K562 (cell line): ENCODE results near the gene PTPN11. TPM values are rescaled to one million over a fixed set of nuclear protein-coding genes. Genes with fewer than 3 reads are reported as not detected.
"Not testable (repeated sequence)": the region's sequence is repeated elsewhere in the genome, so short reads cannot be mapped to it uniquely, and the experiment has no call there.

Experiments
- ATAC-seq: fragments of 200-7000 bp; cut with Tn5 transposase; 3 replicates; pipeline ENCODE4 v1.9.1; 2020; ENCODE audit warnings: moderate library complexity
- BruUV-seq: library from RNA; stranded (reverse); fragments of 400-500 nt; replicated peaks from 2 replicates; lab custom pipeline; 2021; lab: Mats Ljungman, UMichigan
- CTCF ChIA-PET: fragments of 300-600 bp; formaldehyde crosslinking; extraction: SDS; loops from one replicate; lab custom pipeline; 2021; ENCODE audit warnings: low intra/inter-chr PET ratio; lab: Yijun Ruan, JAX
- POLR2A ChIA-PET: fragments of 300-600, 350-650 bp; sonication (Branson Sonifier 250); formaldehyde crosslinking; extraction: SDS; loops from one replicate; lab custom pipeline; 2021; ENCODE audit warnings: antibody characterized with exemption, inconsistent platforms; lab: Yijun Ruan, JAX
- DNase-seq, 4 experiments: peaks; one replicate each; pipeline versions ENCODE4 v3.0.0 to v3.0.0-alpha.2; 2011 to 2018; ENCODE audit warnings: low spot score in 3 of 4, mixed read lengths in 3 of 4; ENCODE audit errors: extremely low read depth in 1 of 4
- FAIRE-seq: peaks from 2 replicates; lab custom pipeline; 2011; peaks lifted over from hg19 to GRCh38; lab: Jason Lieb, UNC
- H2AFZ ChIP-seq: 2 replicates; pipeline ENCODE4 v1.6.0; 2011; ENCODE audit warnings: low read depth, low read length, control low read depth, inconsistent platforms
- H3K27ac ChIP-seq: fragments of 200-600 bp; 3 replicates; pipeline ENCODE4 v1.8.0; 2011; ENCODE audit warnings: low read depth, mild to moderate bottlenecking, control low read depth, inconsistent platforms, low read length, moderate library complexity, mixed read lengths; ENCODE audit errors: extremely low read depth
- H3K27me3 ChIP-seq, 2 experiments: fragments of 300-600 bp in 1 of 2; 2 replicates in 1 of 2; 3 replicates in 1 of 2; pipeline versions ENCODE4 v1.6.0 to v1.8.0; 2011; ENCODE audit warnings: inconsistent platforms in 2 of 2, low read length in 2 of 2, mild to moderate bottlenecking in 1 of 2, mixed read lengths in 1 of 2, moderate library complexity in 1 of 2; ENCODE audit not compliant: control insufficient read depth in 2 of 2, insufficient read depth in 2 of 2
- H3K36me3 ChIP-seq: fragments of 300-600 bp; 3 replicates; pipeline ENCODE4 v1.8.0; 2011; ENCODE audit warnings: mild to moderate bottlenecking, low read length, inconsistent platforms; ENCODE audit not compliant: control insufficient read depth, insufficient read depth
- H3K4me1 ChIP-seq, 2 experiments: fragments of 200-600 bp in 1 of 2; replicated peaks in 1 of 2; 2 replicates in 1 of 2; 3 replicates in 1 of 2; pipeline versions ENCODE4 v1.5.1 to v1.8.0; 2011; ENCODE audit warnings: inconsistent platforms in 2 of 2, low read length in 2 of 2, mild to moderate bottlenecking in 1 of 2, mixed read lengths in 1 of 2, moderate library complexity in 1 of 2; ENCODE audit not compliant: control insufficient read depth in 2 of 2, insufficient read depth in 2 of 2
- H3K4me2 ChIP-seq: 2 replicates; pipeline ENCODE4 v1.6.1; 2011; ENCODE audit warnings: low read length, control low read depth, inconsistent platforms, mixed read lengths; ENCODE audit not compliant: insufficient read depth
- H3K4me3 ChIP-seq: fragments of 200-600 bp; sonication (generic), shearing (Covaris generic); 2 replicates; pipeline ENCODE4 v1.5.1; 2016; ENCODE audit warnings: control low read depth, inconsistent platforms
- H3K79me2 ChIP-seq: fragments of 200-600 bp; 3 replicates; pipeline ENCODE4 v1.8.0; 2011; ENCODE audit warnings: low read length, inconsistent platforms; ENCODE audit not compliant: control insufficient read depth, insufficient read depth
- H3K9ac ChIP-seq, 2 experiments: 2 replicates each; pipeline versions ENCODE4 v1.6.0 to v1.6.1; 2011; ENCODE audit warnings: low read depth in 2 of 2, low read length in 2 of 2, control low read depth in 1 of 2, inconsistent platforms in 1 of 2, mild to moderate bottlenecking in 1 of 2, mixed read lengths in 1 of 2; ENCODE audit not compliant: insufficient read depth in 1 of 2
- H3K9me1 ChIP-seq: one replicate; pipeline ENCODE4 v1.6.0; 2011; ENCODE audit warnings: inconsistent platforms, mild to moderate bottlenecking, low read length, moderate library complexity; ENCODE audit not compliant: control insufficient read depth, insufficient read depth
- H3K9me3 ChIP-seq: replicated peaks from 2 replicates; pipeline ENCODE4 v1.5.1; 2011; ENCODE audit warnings: low read depth, low read length, inconsistent platforms; ENCODE audit not compliant: control insufficient read depth, insufficient read depth
- H4K20me1 ChIP-seq: replicated peaks from 2 replicates; pipeline ENCODE4 v1.6.1; 2011; ENCODE audit warnings: low read length, inconsistent platforms, mixed read lengths; ENCODE audit not compliant: control insufficient read depth, insufficient read depth
- BHLHE40 ChIP-seq: IDR thresholded peaks from 2 replicates; pipeline ENCODE4 v1.6.1; 2011; ENCODE audit warnings: low read length, improper control_type of control experiment
- CHD4 ChIP-seq: fragments of 200-600 bp; sonication (generic); IDR thresholded peaks from 3 replicates; pipeline ENCODE4 v1.6.1; 2012; ENCODE audit warnings: low read depth, mild to moderate bottlenecking, mixed read lengths, low read length, inconsistent platforms; ENCODE audit not compliant: insufficient read depth, insufficient replicate concordance, poor library complexity, severe bottlenecking
- ELF1 ChIP-seq: fragments of 200-800 bp; sonication (Bioruptor generic); IDR thresholded peaks from 2 replicates; pipeline ENCODE4 v1.6.1; 2016; ENCODE audit warnings: missing genetic modification characterization, missing compliant biosample characterization
- ELK3 ChIP-seq: fragments of 450-650 bp; formaldehyde crosslinking; IDR thresholded peaks from 2 replicates; pipeline ENCODE4 v1.4.0; 2020; ENCODE audit warnings: mild to moderate bottlenecking
- FOXK1 ChIP-seq: sonication (generic); formaldehyde crosslinking; IDR thresholded peaks from 2 replicates; pipeline ENCODE4 v1.8.0; 2022; ENCODE audit warnings: missing genetic modification reagents, mild to moderate bottlenecking, borderline replicate concordance
- HMG20A ChIP-seq: fragments of 450-650 bp; formaldehyde crosslinking; conservative IDR thresholded peaks from 2 replicates; pipeline ENCODE4 v1.4.0; 2020; ENCODE audit warnings: mild to moderate bottlenecking, mixed read lengths
- MAX ChIP-seq: sonication (generic); formaldehyde crosslinking; IDR thresholded peaks from 2 replicates; pipeline ENCODE4 v1.9.0; 2022; ENCODE audit warnings: mild to moderate bottlenecking, missing genetic modification reagents
- MTA3 ChIP-seq: fragments of 450-650 bp; formaldehyde crosslinking; IDR thresholded peaks from 2 replicates; pipeline ENCODE4 v1.6.1; 2017; ENCODE audit warnings: mild to moderate bottlenecking, borderline replicate concordance
- POLR3A ChIP-seq: IDR thresholded peaks from 2 replicates; pipeline ENCODE4 v1.6.1; 2011; ENCODE audit warnings: borderline replicate concordance, mild to moderate bottlenecking, moderate library complexity; ENCODE audit not compliant: insufficient read length, insufficient read depth; ENCODE audit errors: extremely low read depth
- TAF1 ChIP-seq: IDR thresholded peaks from 2 replicates; pipeline ENCODE4 v1.6.1; 2011; ENCODE audit warnings: mild to moderate bottlenecking, low read length, moderate library complexity; ENCODE audit not compliant: insufficient read depth, control insufficient read depth, severe bottlenecking; ENCODE audit errors: extremely low read depth
- ZNF408 ChIP-seq: fragments of 250-450 bp; sonication (Bioruptor Pico); IDR thresholded peaks from 2 replicates; pipeline ENCODE4 v1.4.0; 2020; ENCODE audit warnings: low read depth, mild to moderate bottlenecking, moderate library complexity
- WGBS: fragments of 100-300 bp; shearing (Covaris generic); methylation state at CpG from one replicate; pipeline ENCODE4 v1.1.6; 2016; ENCODE audit warnings: low coverage, mixed read lengths; ENCODE audit not compliant: insufficient coverage; ENCODE audit errors: missing lambda C conversion rate; 5-methylcytosine and 5-hydroxymethylcytosine counted together
- in situ Hi-C: fragments of 300-500 bp; cut with MboI; formaldehyde crosslinking; loops from 4 replicates; pipeline ENCODE4 v1.15.0; 2018; ENCODE audit warnings: inconsistent platforms, mixed read lengths
- intact Hi-C: fragments of 100-400 bp; cut with micrococcal nuclease; formaldehyde crosslinking; loops from 2 replicates; pipeline ENCODE4 v1.14.2; 2022
- polyA plus RNA-seq, 8 experiments: library from polyadenylated mRNA; depleted of rRNA in 4 of 8; stranded (reverse) in 5 of 8; unstranded in 3 of 8; fragments of >200 nt; fragmentation: Nextera tagmentation in 2 of 8; fragmentation: Illumina TruSeq in 1 of 8; extraction: Ambion mirVana in 2 of 8; extraction: Trizol in 1 of 8; gene quantifications; 2 replicates each; pipeline versions ENCODE4 v1.2.1 to v1.2.3, GENCODE V29; 2011 to 2014; ENCODE audit warnings: inconsistent platforms in 1 of 8, missing spikeins in 1 of 8
- total RNA-seq, 7 experiments: library from RNA; depleted of rRNA in 6 of 7; stranded (reverse); fragments of >200 nt in 6 of 7; fragmentation: Illumina TruSeq in 2 of 7; extraction: Trizol in 2 of 7; gene quantifications; 2 replicates each; pipeline versions ENCODE4 v1.2.1 to v1.2.3, GENCODE V29; 2011 to 2021; ENCODE audit warnings: low replicate concordance in 1 of 7
- TF ChIP-seq, protein P1 (sequence below): fragments of 450-650 bp; IDR thresholded peaks from 2 replicates; pipeline ENCODE4 v1.6.1; 2016; ENCODE audit warnings: antibody characterized with exemption

PTPN11 gene
- total and polyA plus RNA-seq, 9 of the 15 experiments (the other 6 are each of a cell fraction or from before 2014, with no cell fraction given): 22.5 to 126 (median 79.7) TPM

GRCh38 chr12:112519841-112520340 lies 101.1 kb downstream of the PTPN11 start:
- H3K79me2 ChIP-seq, H3K9me1 ChIP-seq, H3K9me3 ChIP-seq, H3K27ac ChIP-seq, H2AFZ ChIP-seq, in situ Hi-C loops, FAIRE-seq, H4K20me1 ChIP-seq, ATAC-seq, H3K4me1 ChIP-seq, DNase-seq, H3K9ac ChIP-seq, BruUV-seq, H3K36me3 ChIP-seq, H3K4me3 ChIP-seq, intact Hi-C loops, CTCF ChIA-PET, H3K4me2 ChIP-seq: not testable (repeated sequence)
- POLR2A ChIA-PET: interaction anchor here (0.7 kb wide), 1 partner anchor 1375 kb away, joined by 4 read pairs; no protein-coding TSS in a partner anchor
- WGBS: 20% methylated on average over 19 of the region's 26 CpGs
- H3K27me3 ChIP-seq: peaks cover 12 to 17% of the 10 kb centered on the region in 2 experiments; a peak in 3 of 5 replicates

- Histone ChIP-seq H3K4me3 (no peak overlapping the region), H3K27ac (no peak overlapping the region), H3K79me2 (no peaks in the 10 kb centered on the region), H2AFZ (no peak overlapping the region), H3K27me3 (peaks cover 12 to 27% of the 10 kb centered on the region in 2 experiments; a peak in 4 of 5 replicates), H3K36me3 (no peaks in the 10 kb centered on the region), H4K20me1 (no peaks in the 10 kb centered on the region), H3K9ac (no peak overlapping the region), H3K9me3 (no peaks in the 10 kb centered on the region), H3K4me2 (no peak overlapping the region), H3K9me1 (no peaks in the 10 kb centered on the region), H3K4me1 (peaks cover 0 to 6% of the 10 kb centered on the region in 2 experiments; a peak in 1 of 5 replicates)
- in situ Hi-C loops (no loop called here), intact Hi-C loops (no loop called here)
- WGBS: 3% methylated on average over 5 of the region's 5 CpGs
- FAIRE-seq (no peak), ATAC-seq (no peak), DNase-seq (no peak)
- ChIA-PET POLR2A (interaction anchor here (1.4 kb wide), 1 partner anchor 9 kb away, joined by 3 read pairs; no protein-coding TSS in a partner anchor), CTCF (no interaction called here)
- no TSS peak for BruUV-seq
- TF ChIP-seq POLR3A (no peak), MAX (no peak), HMG20A (CRISPR knock-in tag) (no peak), CHD4 (no peak), MTA3 (no peak), ELF1 (tag) (no peak), FOXK1 (CRISPR knock-in tag) (no peak), ELK3 (CRISPR knock-in tag) (no peak), BHLHE40 (no peak), TAF1 (no peak), ZNF408 (CRISPR knock-in tag) (no peak)
- TF ChIP-seq, protein P1, sequence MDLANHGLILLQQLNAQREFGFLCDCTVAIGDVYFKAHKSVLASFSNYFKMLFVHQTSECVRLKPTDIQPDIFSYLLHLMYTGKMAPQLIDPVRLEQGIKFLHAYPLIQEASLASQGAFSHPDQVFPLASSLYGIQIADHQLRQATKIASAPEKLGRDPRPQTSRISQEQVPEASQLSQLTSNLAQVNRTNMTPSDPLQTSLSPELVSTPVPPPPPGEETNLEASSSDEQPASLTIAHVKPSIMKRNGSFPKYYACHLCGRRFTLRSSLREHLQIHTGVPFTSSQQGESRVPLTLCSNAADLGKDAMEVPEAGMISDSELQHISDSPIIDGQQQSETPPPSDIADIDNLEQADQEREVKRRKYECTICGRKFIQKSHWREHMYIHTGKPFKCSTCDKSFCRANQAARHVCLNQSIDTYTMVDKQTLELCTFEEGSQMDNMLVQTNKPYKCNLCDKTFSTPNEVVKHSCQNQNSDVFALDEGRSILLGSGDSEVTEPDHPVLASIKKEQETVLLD: no peak
Observed at GRCh38 chr12:112523856-112524255, 105.1 kb downstream of the PTPN11 start.
